Lower leg skin (tissue), 3 donors: Measurements from ENCODE around the gene CD200R1L.

ENCODE experiments used
- CTCF ChIP-seq, 3 donors: fragments of 450-650 bp; IDR thresholded peaks; one replicate each; pipeline ENCODE4 v1.5.1; 2016; ENCODE audit warnings: antibody characterized with exemption in 3 of 3, mild to moderate bottlenecking in 3 of 3, moderate library complexity in 2 of 3
- POLR2A ChIP-seq, 2 donors: fragments of 450-650 bp; IDR thresholded peaks; one replicate each; pipeline ENCODE4 v1.6.1; 2016 to 2017; ENCODE audit warnings: antibody characterized with exemption in 2 of 2, mild to moderate bottlenecking in 1 of 2, moderate library complexity in 1 of 2

- no peak for TF ChIP-seq POLR2A (IDR thresholded peaks at IDR 0.05)
- TF ChIP-seq CTCF (IDR thresholded peaks at IDR 0.05): no peak
Observed at GRCh38 chr3:112773864-112774263, 72.8 kb downstream of the CD200R1L start.
